ENCODE data around the gene CEP97. TPM values are rescaled to one million over a fixed set of nuclear protein-coding genes. Genes with fewer than 3 reads are reported as not detected.

The CEP97 gene
- total and polyA plus RNA-seq, 2 experiments from 2014 or later: 4.1 to 9.0 TPM

DNA sequence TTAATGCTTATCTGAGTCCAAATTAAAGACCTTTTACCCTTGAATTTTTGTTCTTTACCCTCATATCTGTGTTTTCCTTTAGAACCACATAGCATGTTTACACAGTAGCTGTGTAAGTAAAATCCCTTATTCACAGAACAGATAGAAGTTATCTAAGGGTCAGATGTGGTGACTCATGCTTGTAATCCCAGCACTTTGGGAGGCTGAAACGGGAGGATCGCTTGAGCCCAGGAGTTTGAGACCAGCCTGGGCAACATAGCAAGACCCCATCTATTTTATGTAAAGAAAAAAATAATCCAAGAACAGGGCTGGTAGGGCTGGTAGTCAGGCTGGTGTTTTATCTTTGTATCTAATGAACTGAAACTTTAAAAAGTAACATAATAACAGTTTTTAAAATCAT lies 77.8 kb downstream of the CEP97 start:
- no peaks in the 10 kb centered on the region for H3K4me1 ChIP-seq (ENCODE audit: insufficient read depth)
- WGBS (ENCODE audit: low lambda C conversion rate, missing lambda C conversion rate): 75% methylated on average over 2 of the region's 2 CpGs
- no peaks in the 10 kb centered on the region for H4K20me1 ChIP-seq (ENCODE audit: insufficient read depth, poor library complexity, severe bottlenecking)
- H3K4me3 ChIP-seq: no peak overlapping the region
- DNase-seq (ENCODE audit: low spot score): no peak
- no peak overlapping the region for H3K27ac ChIP-seq
- H3K9me2 ChIP-seq (replicated peaks; ENCODE audit: insufficient read depth): no peaks in the 10 kb centered on the region
- H3K9me3 ChIP-seq (ENCODE audit: low read depth): no peaks in the 10 kb centered on the region
- H3K4me2 ChIP-seq: no peak overlapping the region
- TF ChIP-seq CTCF (IDR thresholded peaks at IDR 0.05; ENCODE audit: poor library complexity) (no peak), EZH2phosphoT487 (IDR thresholded peaks at IDR 0.05; ENCODE audit: low read depth, severe bottlenecking, unreplicated experiment) (no peak), EZH2 (IDR thresholded peaks at IDR 0.05; ENCODE audit: borderline replicate concordance) (no peak)
- no peaks in the 10 kb centered on the region for H3K79me2 ChIP-seq
- no peaks in the 10 kb centered on the region for H3K36me3 ChIP-seq (replicated peaks; ENCODE audit: insufficient read depth, low read depth)
- no peak overlapping the region for H2AFZ ChIP-seq
- H3K27me3 ChIP-seq: no peaks in the 10 kb centered on the region

DNA sequence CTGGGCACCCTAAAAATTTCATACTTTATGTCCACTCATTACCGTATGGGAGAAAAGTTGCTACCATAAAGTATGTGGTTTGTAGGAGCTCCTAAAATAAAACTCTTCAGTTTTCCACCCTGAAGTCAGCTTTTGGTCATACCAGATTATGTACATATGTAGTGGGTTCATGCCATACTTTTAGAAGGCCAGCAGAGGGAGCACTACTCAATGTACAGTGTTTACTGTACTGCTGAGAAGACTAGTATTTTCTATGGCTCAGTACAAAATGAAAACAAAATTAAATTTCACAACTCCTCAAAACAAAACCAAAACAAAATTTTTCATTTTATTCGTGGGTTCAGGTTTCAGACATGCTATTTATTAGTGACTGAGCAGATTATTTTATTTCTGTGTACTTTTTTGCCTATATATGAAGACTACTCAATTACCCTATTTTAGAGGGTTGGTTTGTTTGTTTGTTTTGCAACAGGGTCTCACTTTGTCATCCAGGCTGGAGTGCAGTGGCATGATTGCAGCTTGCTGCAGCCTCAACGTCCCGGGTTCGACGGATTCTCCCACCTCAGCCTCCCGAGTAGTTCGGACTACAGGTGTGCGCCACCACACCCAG lies 78.9 kb downstream of the CEP97 start:
- no peak overlapping the region for H2AFZ ChIP-seq
- 83% methylated on average over 9 of the region's 9 CpGs for WGBS (ENCODE audit: low lambda C conversion rate, missing lambda C conversion rate)
- no peaks in the 10 kb centered on the region for H3K4me1 ChIP-seq (ENCODE audit: insufficient read depth)
- no peak overlapping the region for H3K4me3 ChIP-seq
- H3K36me3 ChIP-seq (replicated peaks; ENCODE audit: insufficient read depth, low read depth): no peaks in the 10 kb centered on the region
- TF ChIP-seq CTCF (IDR thresholded peaks at IDR 0.05; ENCODE audit: poor library complexity) (peak; percentile 86), EZH2phosphoT487 (IDR thresholded peaks at IDR 0.05; ENCODE audit: low read depth, severe bottlenecking, unreplicated experiment) (no peak), EZH2 (IDR thresholded peaks at IDR 0.05; ENCODE audit: borderline replicate concordance) (no peak)
- no peaks in the 10 kb centered on the region for H3K9me3 ChIP-seq (ENCODE audit: low read depth)
- H4K20me1 ChIP-seq (ENCODE audit: insufficient read depth, poor library complexity, severe bottlenecking): no peaks in the 10 kb centered on the region
- no peak overlapping the region for H3K4me2 ChIP-seq
- H3K79me2 ChIP-seq: no peaks in the 10 kb centered on the region
- H3K27me3 ChIP-seq: no peaks in the 10 kb centered on the region
- no peaks in the 10 kb centered on the region for H3K9me2 ChIP-seq (replicated peaks; ENCODE audit: insufficient read depth)
- peak; percentile 90 for DNase-seq (ENCODE audit: low spot score)
- no peak overlapping the region for H3K27ac ChIP-seq

DNA sequence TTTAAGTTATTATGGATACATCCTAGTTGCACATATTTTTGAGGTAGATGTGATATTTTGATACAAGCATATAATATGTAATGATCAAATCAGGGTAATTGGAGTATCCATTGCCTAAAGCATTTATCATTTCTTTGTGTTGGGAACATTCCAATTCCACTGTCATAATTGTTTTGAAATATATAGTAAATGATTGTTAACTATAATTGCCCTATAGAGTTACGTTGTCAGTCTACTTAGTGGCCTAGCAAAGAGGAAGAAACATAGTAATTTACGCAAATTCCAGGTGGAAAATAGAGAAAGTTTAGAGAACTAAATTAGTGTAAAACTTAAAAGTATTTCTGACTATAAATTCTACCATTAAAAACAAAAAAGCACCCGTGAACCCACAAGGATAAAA lies 79.5 kb downstream of the CEP97 start:
- TF ChIP-seq EZH2phosphoT487 (IDR thresholded peaks at IDR 0.05; ENCODE audit: low read depth, severe bottlenecking, unreplicated experiment): no peak
- DNase-seq (ENCODE audit: low spot score): no peak
- Histone ChIP-seq H3K79me2 (no peaks in the 10 kb centered on the region), H3K4me1 (ENCODE audit: insufficient read depth) (no peaks in the 10 kb centered on the region), H3K9me2 (replicated peaks; ENCODE audit: insufficient read depth) (no peaks in the 10 kb centered on the region), H3K27me3 (no peaks in the 10 kb centered on the region), H3K9me3 (ENCODE audit: low read depth) (no peaks in the 10 kb centered on the region), H2AFZ (no peak overlapping the region), H3K27ac (no peak overlapping the region), H3K4me2 (no peak overlapping the region), H3K36me3 (replicated peaks; ENCODE audit: insufficient read depth, low read depth) (no peaks in the 10 kb centered on the region), H4K20me1 (ENCODE audit: insufficient read depth, poor library complexity, severe bottlenecking) (no peaks in the 10 kb centered on the region), H3K4me3 (no peak overlapping the region)
- WGBS (ENCODE audit: low lambda C conversion rate, missing lambda C conversion rate): 75% methylated on average over 3 of the region's 3 CpGs

GRCh38 chr3:101806491-101806890 lies 82.1 kb downstream of the CEP97 start:
- Histone ChIP-seq H3K9me3 (ENCODE audit: low read depth) (no peaks in the 10 kb centered on the region), H4K20me1 (ENCODE audit: insufficient read depth, poor library complexity, severe bottlenecking) (no peaks in the 10 kb centered on the region), H3K27ac (no peak overlapping the region), H3K79me2 (no peaks in the 10 kb centered on the region), H3K9me2 (replicated peaks; ENCODE audit: insufficient read depth) (no peaks in the 10 kb centered on the region), H2AFZ (no peak overlapping the region), H3K36me3 (replicated peaks; ENCODE audit: insufficient read depth, low read depth) (no peaks in the 10 kb centered on the region), H3K27me3 (no peaks in the 10 kb centered on the region), H3K4me3 (no peak overlapping the region), H3K4me2 (no peak overlapping the region), H3K4me1 (ENCODE audit: insufficient read depth) (peaks cover 10% of the 10 kb centered on the region)
- no peak for TF ChIP-seq EZH2 (IDR thresholded peaks at IDR 0.05; ENCODE audit: borderline replicate concordance)
- TF ChIP-seq EZH2phosphoT487 (IDR thresholded peaks at IDR 0.05; ENCODE audit: low read depth, severe bottlenecking, unreplicated experiment): no peak
- TF ChIP-seq CTCF (IDR thresholded peaks at IDR 0.05; ENCODE audit: poor library complexity): no peak
- 81% methylated on average over 1 of the region's 1 CpG for WGBS (ENCODE audit: low lambda C conversion rate, missing lambda C conversion rate)
- no peak for DNase-seq (ENCODE audit: low spot score)

Measured in hepatocyte (in vitro differentiated cells).